ENCODE results near the gene ATP6V1G1.

DNA sequence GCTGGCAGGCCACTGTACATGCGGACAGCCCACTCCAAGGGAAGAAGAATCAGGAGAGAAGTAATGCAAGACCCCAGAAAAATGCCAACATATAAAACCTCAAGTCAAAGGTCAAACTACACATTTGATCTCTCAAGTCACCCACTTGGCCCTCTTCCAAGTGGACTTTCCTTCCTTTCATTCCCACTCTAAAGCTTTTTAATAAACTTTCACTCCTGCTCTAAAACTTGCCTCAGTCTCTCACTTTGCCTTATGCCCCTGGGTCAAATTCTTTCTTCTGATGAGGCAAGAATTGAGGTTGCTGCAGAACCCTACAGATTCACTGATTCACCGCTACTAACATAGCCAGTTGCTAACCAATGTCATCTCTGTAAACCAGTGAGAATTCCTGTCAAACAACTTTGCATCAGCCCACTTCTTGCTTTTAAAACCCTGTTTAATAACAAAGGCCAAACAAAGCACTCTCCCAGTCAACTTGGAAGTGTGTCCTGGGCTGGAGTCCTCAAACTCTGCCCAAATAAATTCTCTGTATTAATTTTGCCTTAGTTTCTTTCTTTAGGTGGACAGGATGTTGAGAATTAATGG is 6.9 kb upstream of the ATP6V1G1 start:
- TF ChIP-seq SUZ12 (IDR thresholded peaks at IDR 0.05; ENCODE audit: extremely low read depth, insufficient read depth, insufficient read length): no peak
- no peak for TF ChIP-seq YY1 (IDR thresholded peaks at IDR 0.05; ENCODE audit: insufficient read depth, insufficient read length)
